HG03280 (cell line): ENCODE results near the gene RHPN2.
A peak's percentile ranks its signal among the peaks of the same experiment; 100 is the strongest.
"Not testable (repeated sequence)": the region's sequence is repeated elsewhere in the genome, so short reads cannot be mapped to it uniquely, and the experiment has no call there.

Experiments
- ATAC-seq: cut with Tn5 transposase; IDR thresholded peaks from one replicate; pipeline ENCODE4 v1.9.1; 2021; ENCODE audit warnings: mild to moderate bottlenecking, moderate library complexity; ENCODE audit not compliant: unreplicated experiment

Gene RHPN2

DNA sequence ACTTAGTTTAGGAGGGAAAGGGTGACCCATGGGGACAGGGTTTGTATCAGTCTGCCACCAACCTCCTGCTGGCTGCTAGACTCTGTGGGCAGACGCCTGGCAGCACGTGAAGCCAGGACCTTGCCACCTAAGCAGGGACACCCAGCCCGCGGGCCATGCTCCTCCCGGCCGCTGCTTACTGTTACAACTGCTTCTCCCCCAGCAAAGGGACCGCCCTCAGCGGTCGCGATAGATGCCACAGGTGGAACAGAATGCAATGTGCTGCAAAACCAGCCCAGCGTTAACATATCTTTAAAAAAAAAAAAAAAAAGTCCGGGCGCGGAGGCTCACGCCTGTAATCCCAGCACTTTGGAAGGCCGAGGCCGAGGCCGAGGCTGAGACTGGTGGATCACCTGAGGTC is 1.9 kb upstream of the RHPN2 start:
- no peak for ATAC-seq

DNA sequence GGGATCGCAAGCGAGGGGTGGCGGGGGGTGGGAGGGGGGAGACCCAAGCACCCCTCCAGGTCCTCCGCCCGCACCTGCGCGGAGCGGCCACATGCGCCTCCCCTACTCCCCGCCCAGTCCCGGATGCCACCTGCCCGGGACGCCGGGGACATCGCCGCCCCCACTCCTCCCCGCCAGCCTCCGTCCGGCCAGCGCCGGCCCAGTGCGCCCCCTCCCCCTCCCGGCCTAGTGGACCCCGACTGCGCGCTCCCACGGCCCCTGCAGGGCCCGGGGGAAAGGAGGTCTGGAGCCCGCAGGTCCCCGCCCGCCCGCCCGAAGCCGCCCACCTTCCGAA is 263 bp downstream of the RHPN2 start:
- peak; percentile 50 for ATAC-seq

DNA sequence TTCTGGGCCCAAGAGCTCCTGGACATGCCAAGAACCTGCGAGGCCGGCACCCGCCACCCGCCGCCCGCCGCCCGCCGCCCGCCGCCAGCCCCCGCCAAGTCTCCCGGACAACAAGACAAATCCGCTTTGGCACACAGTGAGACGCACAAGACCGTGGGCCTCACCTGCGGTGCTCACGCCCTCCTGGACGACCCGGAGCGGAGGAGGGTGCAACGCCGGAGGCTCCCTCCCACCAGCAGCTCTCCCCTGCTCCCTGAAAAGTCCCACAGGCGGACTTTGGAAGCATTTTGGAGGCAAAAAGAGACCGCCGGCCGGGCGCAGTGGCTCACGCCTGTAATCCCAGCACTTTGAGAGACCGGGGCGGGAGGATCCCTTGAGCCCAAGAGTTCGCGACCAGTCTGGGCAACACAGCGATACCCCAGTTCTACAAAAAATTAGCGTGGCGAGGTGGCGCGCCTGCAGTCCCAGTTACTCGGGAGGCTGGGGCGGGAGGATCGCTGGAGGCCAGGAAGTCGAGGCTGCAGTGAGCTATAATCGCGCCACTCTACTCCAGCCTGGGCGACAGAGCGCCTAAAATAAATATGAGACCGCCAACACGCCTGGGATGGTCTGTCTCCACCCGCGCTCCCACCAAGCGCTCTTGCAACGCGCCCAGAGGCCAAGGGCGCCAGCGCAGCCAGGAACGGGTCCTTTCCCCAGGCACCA is 783 bp downstream of the RHPN2 start:
- ATAC-seq, result no peak

DNA sequence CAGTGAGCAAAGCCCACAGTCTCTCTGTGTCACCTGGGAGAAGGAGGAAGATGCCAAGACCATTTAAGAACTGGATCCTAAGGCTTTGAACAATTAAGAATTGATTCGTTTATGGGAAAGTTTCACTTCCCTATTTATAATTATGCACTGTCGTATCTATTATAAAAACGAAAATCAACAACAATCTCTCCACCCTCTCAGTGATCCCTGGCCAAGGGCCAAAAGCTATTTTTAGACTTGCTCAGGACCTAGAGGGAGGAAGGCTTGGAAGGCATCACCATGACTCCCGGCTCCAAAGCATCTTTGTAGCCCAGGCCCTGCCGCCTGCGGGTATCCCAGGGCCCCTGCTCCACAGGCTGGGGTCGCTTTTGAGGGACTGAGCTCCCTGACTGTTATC is 1.3 kb downstream of the RHPN2 start:
- ATAC-seq, result no peak

DNA sequence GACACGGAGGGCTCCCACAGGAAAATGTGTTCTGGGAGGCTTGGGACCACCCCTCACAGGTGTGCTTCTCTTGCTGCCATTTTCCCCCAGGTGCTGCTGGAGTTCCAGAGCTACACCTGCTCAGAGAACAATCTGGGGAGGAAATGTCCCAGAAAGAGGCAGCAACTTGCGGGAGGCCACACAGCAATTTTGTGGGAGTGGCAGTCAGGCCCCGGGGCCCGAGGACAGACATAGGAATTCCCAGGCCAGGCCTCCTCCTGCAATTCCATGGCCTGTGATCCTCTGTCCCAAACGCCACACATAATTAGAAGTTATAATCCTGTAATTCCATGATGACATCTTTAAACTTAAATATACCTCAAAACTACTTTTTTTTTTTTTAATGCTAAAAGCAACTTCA is 1.8 kb downstream of the RHPN2 start:
- no peak for ATAC-seq

DNA sequence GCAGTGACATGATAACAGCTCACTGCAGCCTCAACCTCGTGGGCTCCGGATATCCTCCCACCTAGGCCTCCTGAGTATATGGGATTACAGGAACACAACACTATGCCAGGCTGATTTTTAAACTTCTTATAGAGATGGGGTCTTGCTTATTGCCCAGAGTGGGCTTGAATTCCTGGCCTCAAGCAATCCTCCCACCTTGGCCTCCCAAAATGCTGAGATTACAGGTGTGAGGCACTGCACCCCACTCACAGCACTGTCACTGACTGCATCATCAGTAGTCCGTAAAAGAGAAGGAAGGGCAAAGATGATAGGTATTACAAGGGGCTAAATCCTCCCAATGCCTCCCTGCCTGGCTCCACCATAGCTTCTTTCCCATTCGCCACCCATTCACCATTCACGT is 4.1 kb downstream of the RHPN2 start:
- no peak for ATAC-seq

DNA sequence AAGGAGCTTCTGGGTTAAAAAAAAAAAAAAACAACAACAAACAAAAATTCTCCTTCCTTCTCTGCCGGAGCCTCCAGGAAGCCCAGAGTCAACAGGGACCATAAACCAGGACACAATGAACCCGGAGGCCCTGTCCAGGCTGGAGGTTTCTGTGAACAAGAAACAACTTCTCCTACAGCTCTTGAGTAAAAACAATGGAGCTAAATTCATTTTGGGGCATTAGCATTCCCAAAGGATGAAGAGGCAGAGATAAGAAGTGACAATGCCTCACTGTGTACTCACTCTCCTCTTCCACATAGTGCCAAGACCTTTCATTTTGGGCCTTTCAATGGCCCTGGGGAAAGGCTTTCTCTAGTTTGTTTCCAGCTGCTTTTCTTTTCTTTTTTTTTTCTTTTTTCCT is 9.0 kb downstream of the RHPN2 start:
- no peak for ATAC-seq

DNA sequence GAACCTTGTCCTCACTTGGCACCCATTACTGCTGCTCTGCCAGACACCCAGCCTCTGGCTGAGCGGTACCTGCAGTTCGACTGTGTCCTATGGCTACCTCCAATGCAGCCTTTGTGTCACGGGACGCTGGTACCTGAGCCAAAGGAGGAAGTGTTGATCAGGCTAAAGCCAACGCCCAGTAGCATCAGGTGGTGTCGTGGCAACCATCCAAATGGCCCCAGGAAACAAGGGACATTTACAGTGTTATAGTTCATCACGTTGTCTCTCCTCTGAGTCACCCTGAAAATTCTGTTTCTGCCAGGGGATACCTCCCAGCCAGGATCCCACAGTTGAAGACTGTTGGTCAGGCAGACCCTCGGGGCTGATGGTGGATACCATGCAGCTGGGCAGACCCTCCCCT is 10.1 kb downstream of the RHPN2 start:
- no peak for ATAC-seq

DNA sequence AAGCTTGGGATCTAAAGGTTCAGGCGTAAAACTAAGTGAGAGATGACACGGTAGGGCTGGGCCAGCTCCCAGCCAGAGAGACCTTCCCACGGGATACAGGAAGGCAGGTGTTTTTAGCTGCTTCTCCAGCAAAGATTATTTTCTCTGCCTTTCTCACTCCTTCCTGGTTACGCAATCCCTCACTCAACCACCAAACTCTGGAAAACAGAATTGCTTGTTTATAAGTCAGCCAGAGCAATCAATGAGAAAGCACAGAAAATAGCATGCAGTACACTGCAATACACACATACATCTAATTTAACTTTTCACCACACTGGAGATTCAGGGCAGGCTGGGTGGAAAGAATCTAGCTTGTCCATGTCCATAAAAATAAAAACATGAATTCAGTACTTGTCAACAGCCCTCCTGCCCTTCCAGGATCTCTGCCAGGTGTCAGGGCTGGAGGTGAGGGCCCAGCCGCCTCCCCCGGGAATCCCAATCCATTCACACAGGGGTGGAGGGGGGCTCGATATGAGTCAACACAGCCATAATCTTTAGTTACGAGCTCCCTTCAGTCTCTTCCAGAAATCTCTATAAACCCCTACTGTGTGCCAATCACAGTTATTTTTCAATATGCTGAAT is 12.2 kb downstream of the RHPN2 start:
- ATAC-seq, result no peak

DNA sequence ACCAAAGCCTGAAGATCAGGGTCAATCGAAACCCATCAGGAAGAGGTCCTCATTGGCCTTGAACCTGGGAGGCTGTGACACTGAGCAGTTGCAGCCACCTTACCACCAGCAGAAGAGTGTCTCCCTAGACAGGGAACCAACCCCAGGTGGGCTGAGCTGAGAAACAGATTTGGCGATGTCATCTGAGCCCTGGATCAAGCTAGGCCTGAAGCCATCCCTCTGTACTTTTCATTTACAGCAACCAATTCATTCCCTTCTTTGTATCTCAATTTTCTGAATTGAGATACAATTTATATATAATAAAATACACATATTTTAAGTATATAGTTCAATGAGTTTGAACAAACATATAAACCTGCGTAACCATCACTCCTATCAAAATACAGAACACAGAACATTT is 14.6 kb downstream of the RHPN2 start:
- ATAC-seq, result no peak

DNA sequence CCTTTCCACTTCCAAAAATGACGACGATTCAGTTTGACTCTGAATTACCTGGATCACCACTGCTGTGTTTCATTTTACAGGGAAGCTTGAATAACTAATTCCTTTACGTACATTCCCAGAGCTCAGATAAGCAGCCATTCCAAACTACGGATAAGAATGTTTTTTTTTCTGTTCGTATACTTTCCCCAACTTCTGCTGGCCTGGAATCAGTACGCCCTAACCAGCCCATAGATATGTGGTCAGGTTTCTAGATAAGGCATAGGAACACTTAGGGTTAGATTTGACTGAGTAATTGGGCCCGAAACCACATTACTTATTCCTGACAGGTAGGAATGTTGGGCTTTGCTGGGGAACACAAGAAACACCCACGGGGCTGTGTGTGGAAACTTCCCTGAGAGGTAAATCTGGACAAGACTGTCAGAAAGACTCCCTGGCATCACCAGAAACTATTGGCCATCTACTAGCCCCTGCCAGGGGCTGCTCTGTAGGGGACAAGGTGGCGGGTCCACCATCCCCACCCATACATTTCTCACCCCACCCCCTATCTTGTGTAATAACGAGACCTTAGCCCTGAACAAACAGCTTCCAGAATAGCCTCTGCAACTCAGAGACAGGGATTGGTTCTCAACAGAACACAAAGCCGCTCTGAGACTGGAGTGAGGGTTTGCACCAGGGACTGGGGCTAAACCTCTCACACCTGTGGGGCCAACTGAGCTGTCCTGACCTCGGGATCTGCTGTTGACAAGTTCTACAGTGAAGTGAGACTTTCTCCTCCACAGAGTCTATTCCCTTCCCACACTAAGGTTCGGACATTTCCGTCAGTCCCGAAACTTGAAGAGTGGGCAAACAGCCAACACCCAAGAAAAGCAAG is 15.6 kb downstream of the RHPN2 start:
- no peak for ATAC-seq

DNA sequence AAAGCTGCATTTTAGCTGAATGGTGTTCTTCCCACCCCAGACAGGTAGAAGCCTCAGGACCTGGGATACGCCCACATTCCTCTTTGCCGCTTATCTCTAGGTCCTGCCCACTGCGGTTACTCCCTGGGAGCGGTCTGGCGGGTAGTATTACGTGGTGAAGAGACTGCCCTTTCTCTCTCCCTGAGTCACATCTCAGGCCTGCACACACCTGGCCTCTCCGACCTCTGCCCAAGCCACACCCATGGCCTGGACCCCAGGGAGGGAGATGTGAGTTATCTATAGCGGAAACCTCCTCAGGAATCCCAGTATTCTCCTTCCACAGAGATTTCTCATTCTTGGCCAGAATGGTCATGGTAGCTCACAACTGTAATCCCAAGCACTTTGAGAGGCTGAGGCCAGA is 17.3 kb downstream of the RHPN2 start:
- no peak for ATAC-seq

DNA sequence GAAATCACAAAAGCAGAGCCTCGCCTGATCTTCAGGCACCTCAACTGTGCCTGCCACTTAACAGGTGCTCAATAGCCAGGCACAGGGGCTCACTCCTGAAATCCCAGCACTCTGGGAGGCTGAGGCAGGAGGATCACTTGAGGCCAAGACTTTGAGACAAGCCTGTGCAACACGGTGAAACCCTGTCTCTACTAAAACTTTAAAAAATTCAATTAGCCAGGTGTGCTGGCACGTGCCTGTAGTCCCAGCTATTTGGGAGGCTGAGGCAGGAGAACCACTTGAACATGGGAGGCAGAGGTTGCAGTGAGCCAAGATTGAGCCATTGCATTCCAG is 22.9 kb downstream of the RHPN2 start:
- not testable (repeated sequence) for ATAC-seq

DNA sequence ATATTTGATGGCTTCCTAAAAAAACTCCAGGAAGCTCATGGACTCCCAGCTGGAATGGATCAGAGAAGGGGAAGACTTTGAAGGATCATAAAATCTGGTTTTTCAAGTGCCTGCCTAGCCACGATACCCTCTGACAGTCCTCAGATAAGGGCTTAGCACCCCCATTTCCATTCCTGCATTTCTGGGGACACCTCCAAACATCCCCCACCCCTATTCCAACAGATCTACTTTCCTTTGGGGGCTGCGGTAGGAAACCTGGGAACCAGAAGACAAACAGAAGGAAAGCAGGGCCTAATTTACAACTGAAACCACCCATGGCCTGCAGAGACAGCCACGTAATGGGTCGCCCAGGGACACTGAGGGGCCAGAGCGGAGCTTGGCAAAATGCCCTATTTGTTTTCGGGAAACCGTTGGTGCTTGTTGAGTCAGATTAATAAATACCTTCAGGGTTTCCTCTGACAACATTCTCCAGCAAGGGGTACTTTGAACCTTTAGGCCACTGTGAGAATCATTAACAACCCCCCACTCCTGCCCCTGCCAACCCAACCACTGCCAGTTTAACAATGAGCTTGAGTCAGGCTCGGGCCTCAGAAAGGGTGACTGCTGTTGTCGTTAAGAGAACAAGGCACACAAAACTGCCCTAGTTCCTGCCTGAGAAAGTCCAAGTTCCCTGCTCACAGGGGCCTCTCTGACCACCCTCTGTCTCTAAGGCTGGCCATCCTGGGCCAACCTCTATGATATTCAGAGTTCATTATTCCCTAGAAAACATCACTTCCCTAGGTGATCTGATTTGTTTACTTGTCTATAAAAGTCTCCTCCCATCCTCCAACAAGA is 23.5 kb downstream of the RHPN2 start:
- no peak for ATAC-seq

DNA sequence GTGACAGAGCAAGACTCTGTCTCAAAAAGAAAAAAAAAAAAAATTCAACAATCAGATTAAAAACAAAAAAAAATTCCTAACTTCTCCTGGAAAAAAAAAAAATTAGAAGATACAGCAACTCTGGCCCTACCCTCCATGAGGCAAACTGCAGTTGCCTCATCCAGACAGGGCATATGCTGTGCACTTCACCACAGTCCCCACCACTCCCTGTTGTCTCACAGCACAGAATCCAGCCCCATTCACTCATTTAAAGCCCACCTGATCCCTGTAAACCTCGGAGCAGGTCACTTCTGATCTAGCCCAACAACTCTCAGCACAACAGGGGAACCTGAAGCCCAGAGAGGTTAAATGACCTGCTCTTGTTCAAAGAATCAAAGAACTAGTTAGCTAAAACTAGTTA is 24.9 kb downstream of the RHPN2 start:
- ATAC-seq, result no peak

DNA sequence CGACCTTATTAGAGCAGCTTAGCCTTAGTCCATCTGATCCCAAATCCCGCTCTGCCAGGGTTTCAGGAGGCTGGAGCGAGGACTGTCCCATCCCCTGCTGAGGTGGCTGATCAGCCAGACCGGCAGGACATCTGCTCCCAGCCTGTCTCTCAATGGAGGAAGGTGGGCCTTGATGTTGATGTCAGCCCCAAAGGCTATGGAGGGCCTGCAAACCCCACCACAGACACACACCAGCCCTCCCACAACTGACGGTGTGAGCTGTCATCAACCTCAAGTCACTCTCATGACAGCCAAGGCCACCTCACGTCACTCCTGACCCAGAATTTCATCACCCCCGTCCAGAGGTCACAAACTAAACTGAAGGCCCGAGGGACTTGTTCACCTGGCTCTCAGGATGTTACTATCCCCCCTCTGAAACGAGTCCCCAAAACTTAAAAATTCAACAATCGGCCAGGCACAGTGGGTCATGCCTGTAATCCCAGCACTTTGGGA is 25.5 kb downstream of the RHPN2 start:
- ATAC-seq, result no peak

DNA sequence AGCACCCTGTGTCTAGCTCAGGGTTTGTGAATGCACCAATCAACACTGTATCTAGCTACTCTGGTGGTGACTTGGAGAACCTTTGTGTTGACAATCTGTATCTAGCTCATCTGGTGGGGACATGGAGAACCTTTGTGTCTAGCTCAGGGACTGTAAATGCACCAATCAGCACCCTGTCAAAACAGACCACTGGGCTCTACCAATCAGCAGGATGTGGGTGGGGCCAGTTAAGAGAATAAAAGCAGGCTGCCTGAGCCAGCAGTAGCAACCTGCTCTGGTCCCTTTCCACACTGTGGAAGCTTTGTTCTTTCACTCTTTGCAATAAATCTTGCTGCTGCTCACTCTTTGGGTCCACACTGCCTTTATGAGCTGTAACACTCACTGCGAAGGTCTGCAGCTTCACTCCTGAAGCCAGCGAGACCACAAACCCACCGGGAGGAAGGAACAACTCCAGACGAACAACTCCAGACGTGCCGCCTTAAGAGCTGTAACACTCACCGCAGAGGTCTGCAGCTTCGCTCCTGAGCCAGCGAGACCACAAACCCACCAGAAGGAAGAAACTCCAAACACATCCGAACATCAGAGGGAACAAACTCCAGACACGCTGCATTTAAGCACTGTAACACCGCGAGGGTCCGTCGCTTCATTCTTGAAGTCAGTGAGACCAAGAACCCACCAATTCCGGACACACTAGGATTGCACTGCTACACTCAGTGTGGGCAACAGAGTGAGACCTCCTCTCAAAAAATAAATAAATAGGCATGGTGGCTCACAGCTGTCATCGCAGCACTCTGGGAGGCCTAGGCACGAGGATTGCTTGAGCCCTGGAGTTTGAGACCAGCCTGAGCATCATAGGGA is 27.3 kb downstream of the RHPN2 start:
- ATAC-seq, result not testable (repeated sequence)

DNA sequence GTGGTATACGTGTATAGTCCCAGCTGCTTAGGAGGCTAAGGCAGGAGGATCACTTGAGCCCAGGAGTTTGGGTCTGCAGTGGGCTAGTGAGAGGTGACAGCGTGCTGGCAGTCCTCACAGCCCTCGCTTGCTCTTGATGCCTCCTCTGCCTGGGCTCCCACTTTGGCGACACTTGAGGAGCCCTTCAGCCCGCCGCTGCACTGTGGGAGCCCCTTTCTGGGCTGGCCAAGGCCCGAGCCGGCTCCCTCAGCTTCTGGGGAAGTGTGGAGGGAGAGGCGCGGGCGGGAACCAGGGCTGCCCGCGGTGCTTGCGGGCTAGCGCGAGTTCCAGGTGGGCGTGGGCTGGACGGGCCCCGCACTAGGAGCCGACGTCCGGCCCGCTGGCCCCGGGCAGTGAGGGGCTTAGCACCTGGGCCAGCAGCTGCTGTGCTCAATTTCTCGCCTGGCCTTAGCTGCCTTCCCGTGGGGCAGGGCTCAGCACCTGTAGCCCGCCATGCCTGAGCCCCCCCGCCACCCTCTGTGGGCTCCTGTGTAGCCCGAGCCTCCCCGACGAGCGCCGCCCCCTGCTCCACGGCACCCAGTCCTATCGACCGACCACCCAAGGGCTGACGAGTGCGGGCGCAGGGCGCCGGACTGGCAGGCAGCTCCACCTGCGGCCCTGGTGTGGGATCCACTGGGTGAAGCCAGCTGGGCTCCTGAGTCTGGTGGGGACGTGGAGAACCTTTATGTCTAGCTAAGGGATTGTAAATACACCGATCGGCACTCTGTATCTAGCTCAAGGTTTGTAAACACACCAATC is 28.1 kb downstream of the RHPN2 start:
- not testable (repeated sequence) for ATAC-seq

DNA sequence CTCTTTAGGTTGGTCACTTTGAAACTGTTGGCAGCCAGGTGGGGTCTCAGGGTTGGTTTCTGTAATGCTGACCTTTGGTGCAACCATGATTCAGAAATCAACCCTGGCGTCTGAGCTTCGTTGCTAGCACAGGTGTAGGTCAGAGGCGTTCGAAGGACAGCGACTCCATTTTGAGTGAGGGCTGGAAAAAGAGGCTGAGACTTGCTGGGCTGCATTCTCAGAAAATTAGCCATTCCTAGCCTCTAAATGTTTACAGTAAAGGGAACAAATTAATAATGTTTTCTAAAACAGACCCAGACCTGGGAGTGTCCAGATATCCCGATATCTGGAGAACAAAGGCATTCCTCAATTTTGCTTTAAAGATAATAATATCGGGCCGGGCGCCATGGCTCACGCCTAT is 29.2 kb downstream of the RHPN2 start:
- ATAC-seq, result no peak
